GM19239 (cell line): Measurements from ENCODE around the gene BLTP3B.

Source experiments
- DNase-seq: peaks from one replicate; pipeline ENCODE4 v3.0.0; 2011; ENCODE audit warnings: low spot score; ENCODE audit not compliant: insufficient read length
- FAIRE-seq: peaks from 2 replicates; lab custom pipeline; 2011; peaks lifted over from hg19 to GRCh38; lab: Jason Lieb, UNC

Gene BLTP3B

GRCh38 chr12:100163416-100164152, 20.9 kb upstream of the BLTP3B start:
- peak; percentile 91 for FAIRE-seq
- DNase-seq = peak; percentile 71

DNA sequence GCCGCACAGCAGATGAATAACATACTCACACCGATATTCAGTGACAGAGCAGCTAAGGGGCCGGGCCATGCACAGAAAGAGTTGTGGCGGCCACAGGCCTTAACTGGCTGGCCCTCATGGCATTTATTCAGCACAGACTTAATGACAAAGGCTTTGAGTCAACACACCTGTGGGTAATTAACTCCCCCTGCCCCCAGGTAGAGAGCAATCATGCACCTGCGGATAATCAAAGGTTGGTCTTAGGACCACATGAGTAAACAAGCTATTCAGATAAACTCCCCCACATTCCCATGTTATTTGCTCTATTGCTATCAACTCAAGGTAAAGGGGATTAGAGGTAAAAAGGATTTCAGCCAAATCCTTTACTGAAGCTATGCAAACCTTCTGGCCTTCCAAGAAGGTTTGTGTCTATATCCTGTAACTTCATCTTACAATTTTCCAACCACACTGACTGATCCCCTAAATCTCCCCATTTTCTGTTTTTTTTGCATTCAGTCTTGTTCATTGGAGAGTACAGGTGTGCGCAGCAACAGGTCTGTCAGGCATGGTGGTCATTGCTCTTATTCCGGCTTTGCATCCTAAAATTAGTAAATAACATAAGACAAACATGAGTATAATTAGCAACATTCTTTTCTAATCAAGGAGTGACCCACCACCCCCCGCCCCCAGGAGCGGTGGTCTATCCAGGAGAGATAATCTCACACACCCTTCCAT, 16.9 kb upstream of the BLTP3B start:
- FAIRE-seq (no peak), DNase-seq (no peak)

DNA sequence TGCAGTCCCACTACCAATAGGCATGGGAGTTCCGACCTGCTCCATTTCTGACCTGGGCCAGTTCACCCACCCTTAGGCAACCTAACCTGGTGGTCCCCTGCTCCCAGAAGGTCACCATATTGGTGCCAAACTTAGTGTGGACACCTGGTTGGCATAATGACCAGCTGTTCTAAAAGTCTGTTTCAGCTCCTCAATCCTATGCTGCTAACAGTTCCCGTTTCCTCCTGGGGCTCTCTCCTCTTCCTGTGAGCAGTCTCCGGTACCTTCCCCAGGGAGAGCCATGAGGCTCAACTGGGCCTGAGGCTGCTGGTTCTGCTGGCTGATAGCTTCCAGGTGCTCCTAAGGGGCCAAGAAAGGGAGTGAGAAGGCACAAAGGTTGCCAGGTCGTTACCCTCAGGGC, 15.9 kb upstream of the BLTP3B start:
- FAIRE-seq (no peak), DNase-seq (no peak)

GRCh38 chr12:100157427-100157821, 14.8 kb upstream of the BLTP3B start:
- FAIRE-seq (no peak), DNase-seq (no peak)

GRCh38 chr12:100156731-100157426, 14.2 kb upstream of the BLTP3B start:
- DNase-seq = no peak
- no peak for FAIRE-seq

- DNase-seq (peak; percentile 52), FAIRE-seq (peak; percentile 90)
Observed at GRCh38 chr12:100154474-100155247, 12.0 kb upstream of the BLTP3B start.

- DNase-seq (no peak), FAIRE-seq (no peak)
Observed at GRCh38 chr12:100153131-100153530, 10.5 kb upstream of the BLTP3B start.

DNA sequence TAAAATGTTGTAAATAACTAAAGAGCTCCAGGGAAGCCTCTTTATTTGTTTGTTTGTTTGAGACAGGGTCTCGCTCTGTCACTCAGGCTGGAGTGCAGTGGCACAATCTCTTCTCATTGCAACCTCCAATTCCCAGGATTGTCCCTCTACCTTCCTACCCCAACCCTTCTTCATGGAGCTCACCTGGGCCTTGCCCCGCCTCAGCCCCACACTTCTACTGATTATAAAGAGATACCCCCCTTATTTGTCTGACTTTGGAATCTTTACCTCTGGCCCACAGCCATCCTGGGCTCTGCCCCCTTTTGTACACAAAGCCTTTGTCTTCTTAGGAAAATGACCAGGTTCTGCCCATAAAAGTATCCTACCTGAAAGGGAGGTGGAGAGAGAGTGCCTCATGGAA, 9.1 kb upstream of the BLTP3B start:
- DNase-seq (no peak), FAIRE-seq (no peak)

DNA sequence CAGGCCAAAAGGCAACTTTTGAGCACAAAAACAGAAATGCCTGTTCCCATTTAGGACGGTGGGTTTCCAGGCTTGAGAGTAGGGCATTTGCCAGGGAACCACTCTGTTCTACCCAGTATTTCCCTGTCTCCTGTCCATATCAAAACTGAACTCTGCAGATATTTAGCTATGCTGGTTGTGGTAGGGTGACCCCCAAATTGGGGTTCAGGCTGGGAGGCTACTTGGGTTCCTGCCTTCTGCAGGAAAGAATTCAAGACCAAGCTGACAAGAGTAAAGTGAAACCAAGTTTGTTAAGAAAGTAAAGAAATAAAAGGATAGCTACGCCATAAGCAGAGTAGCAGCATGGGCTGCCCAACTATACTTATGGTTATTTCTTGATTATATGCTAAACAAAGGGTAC, 3.6 kb upstream of the BLTP3B start:
- DNase-seq (no peak), FAIRE-seq (no peak)

DNA sequence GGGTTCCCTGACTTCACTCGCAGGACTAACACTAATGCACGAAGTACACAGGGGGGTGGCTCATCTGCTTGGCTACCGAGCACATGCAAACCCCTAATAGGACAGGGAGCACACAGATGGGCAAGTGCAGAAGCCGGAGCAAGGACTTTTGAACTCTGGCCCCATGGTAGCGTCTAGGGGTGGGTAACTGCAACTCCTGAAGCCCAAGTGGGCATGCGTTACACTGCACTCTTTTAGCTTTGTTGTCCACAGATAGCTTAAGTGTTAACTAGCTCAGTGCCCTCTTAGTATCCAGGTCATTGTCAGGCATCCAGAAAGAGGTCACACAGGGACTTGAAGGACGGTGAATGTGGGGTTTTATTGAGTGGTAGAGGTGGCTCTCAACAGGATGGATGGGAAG, 3.0 kb upstream of the BLTP3B start:
- DNase-seq (no peak), FAIRE-seq (no peak)

DNA sequence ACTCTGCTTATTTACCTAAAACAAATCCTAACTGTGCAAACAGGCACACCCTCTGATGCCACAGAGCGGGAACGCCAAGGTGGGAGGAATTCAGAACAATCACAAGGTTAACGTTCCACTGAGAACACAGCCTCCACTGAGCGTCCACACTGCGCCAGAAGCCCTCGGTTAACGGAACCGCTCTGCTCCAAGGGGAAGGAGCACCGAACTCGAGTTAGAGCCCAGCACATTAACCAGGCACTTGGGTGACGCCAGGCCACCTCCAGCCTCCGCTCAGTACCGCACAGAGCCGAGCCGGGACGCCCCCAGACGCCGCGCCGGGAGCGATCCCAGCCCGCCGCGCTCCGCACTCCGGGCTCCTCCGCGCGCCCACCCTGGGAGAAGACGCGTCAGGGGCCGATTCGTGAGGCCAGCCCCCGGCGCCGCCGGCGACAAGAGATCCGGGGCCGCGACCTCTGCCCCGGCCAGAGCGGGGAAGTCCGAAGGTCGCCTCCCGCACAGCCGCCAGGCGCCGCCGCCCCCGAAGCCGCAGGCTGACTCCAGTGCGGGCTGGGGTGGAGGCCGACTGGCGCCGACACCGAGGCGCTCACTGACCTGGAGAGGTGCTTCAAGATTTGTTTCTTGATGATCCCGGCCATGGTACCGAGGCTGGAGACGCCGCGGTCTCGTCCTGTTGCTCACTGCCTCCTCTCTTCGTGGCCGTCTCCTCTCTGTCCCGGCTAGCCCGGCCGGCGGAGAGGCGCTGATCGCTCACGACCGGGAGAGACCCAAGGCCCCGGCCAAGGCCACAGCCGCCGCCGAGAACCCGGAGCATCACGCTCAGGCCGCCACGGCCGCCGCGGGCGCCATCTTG, 450 bp downstream of the BLTP3B start:
- FAIRE-seq (no peak), DNase-seq (no peak)

DNA sequence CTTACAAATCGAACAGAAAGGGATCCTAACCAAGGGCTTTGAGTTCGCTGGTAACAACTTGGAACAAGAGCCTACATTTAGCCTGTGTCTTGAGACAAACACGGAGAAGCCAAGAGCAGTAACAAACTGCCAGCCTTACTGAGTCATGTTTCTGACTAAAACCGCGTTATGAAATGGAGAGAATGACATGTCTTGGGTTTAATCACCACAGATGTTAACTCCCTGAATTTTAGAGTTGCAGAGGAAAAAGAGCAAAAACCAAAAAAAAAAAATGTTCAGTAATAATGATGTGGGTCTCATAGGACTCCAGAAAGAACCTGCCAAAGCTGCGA, 1.0 kb downstream of the BLTP3B start:
- FAIRE-seq (peak; percentile 59), DNase-seq (no peak)

GRCh38 chr12:100138803-100139098, 3.9 kb downstream of the BLTP3B start:
- DNase-seq (no peak), FAIRE-seq (peak; percentile 18)

DNA sequence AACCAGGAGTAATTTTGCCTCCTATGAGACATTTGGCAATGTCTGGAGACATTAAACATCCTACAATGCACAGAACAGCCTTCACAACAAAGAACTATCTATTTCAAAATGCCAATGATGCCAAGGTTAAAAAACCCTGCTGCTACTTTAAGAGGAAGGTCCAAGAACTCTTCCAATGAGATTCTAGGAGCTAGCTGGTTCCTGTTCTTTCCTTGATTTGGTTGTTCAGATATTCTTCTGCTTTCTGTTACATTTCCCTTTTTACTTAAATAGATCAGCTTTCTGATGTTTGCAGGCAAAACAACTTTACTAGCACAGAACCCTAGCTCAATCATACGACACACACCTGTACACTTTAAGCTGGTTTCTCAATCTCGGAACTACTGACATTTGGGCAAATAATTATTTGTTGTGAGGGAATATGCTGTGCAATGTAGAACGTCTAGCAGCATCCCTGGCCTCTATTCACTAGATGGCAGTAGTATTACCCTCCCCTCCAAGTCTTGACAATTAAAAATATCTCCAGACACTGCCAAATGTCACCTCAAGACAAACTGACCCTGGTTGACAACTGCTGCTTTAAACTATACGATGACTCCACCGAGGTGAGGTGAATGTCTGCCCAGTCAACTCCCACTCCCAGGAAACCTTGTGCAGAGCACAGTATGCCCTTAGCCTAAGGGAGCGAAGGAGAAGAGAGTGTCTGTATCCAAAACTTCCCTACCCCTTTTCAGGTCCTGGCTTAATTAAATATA, 4.4 kb downstream of the BLTP3B start:
- FAIRE-seq (peak; percentile 68), DNase-seq (no peak)

- FAIRE-seq = no peak
- DNase-seq = no peak
Observed at GRCh38 chr12:100133200-100133599, 9.5 kb downstream of the BLTP3B start.

DNA sequence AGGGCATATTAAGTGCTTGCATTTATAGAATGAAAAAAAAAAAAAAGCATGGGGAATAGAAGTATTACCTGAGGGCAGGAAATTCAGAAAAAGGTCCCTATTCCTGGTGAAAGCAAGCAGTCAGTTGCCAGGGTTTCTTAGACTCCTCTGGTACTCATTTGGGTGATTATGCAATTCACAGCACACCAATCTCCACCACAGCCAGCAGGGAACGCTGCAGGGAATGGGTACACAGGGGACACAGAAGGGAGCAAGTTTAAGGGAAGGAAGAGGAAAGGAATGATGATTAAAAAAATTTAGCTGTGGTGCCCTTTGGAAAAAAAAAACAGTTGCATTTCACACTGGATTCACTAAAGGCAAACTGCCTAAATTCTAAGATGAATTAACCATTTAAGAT, 14.2 kb downstream of the BLTP3B start:
- FAIRE-seq = no peak
- DNase-seq = no peak

GRCh38 chr12:100127766-100128511, 14.7 kb downstream of the BLTP3B start:
- DNase-seq = no peak
- FAIRE-seq = peak; percentile 37

- DNase-seq (no peak), FAIRE-seq (no peak)
Observed at GRCh38 chr12:100123316-100124095, 19.2 kb downstream of the BLTP3B start.
